ENCODE data around the gene EDC3. TPM values are rescaled to one million over a fixed set of nuclear protein-coding genes. Genes with fewer than 3 reads are reported as not detected.

Gene EDC3
- total and polyA plus RNA-seq, 2 experiments from 2014 or later, result 13.8 to 26.5 TPM

- H3K27ac Mint-ChIP-seq, result no peak overlapping the region
- H3K27ac ChIP-seq (ENCODE audit: low read depth), result no peak overlapping the region
- no peaks in the 10 kb centered on the region for H3K27me3 ChIP-seq (ENCODE audit: insufficient read depth)
- peaks cover 9% of the 10 kb centered on the region; the same call in 1 of the 2 replicates for H3K36me3 ChIP-seq (ENCODE audit: insufficient read depth)
- no peaks in the 10 kb centered on the region for H3K4me1 ChIP-seq (ENCODE audit: insufficient read depth)
- H3K9me3 Mint-ChIP-seq, result no peaks in the 10 kb centered on the region
- H3K79me2 ChIP-seq (replicated peaks; ENCODE audit: insufficient read depth), result peaks cover 3% of the 10 kb centered on the region; the same call in 1 of the 2 replicates
- peaks cover 12% of the 10 kb centered on the region; the same call in 1 of the 2 replicates for H4K20me1 ChIP-seq (replicated peaks; ENCODE audit: insufficient read depth)
- no peaks in the 10 kb centered on the region for H3K4me1 Mint-ChIP-seq
- H3F3A ChIP-seq (replicated peaks; ENCODE audit: low read depth), result no peaks in the 10 kb centered on the region
- no peak overlapping the region for H3K4me2 ChIP-seq
- ATAC-seq (no peak), DNase-seq (ENCODE audit: low spot score) (no peak)
- TF ChIP-seq ZNF331 (CRISPR knock-in tag; IDR thresholded peaks at IDR 0.05; ENCODE audit: low read depth) (no peak), EZH2phosphoT487 (IDR thresholded peaks at IDR 0.05; ENCODE audit: unreplicated experiment) (no peak), EZH2 (IDR thresholded peaks at IDR 0.05; ENCODE audit: low read depth, unreplicated experiment) (no peak), NANOG (IDR thresholded peaks at IDR 0.05; ENCODE audit: borderline replicate concordance) (no peak), JUNB (IDR thresholded peaks at IDR 0.05; ENCODE audit: unreplicated experiment) (no peak), POLR2AphosphoS5 (IDR thresholded peaks at IDR 0.05; ENCODE audit: low read depth) (no peak), ETS1 (IDR thresholded peaks at IDR 0.05) (no peak), CREB1 (CRISPR knock-in tag; IDR thresholded peaks at IDR 0.05; ENCODE audit: low read depth) (no peak), ZNF114 (CRISPR knock-in tag; IDR thresholded peaks at IDR 0.05) (no peak), STAT1 (IDR thresholded peaks at IDR 0.05; ENCODE audit: unreplicated experiment) (no peak)
- TF ChIP-seq, protein P1, sequence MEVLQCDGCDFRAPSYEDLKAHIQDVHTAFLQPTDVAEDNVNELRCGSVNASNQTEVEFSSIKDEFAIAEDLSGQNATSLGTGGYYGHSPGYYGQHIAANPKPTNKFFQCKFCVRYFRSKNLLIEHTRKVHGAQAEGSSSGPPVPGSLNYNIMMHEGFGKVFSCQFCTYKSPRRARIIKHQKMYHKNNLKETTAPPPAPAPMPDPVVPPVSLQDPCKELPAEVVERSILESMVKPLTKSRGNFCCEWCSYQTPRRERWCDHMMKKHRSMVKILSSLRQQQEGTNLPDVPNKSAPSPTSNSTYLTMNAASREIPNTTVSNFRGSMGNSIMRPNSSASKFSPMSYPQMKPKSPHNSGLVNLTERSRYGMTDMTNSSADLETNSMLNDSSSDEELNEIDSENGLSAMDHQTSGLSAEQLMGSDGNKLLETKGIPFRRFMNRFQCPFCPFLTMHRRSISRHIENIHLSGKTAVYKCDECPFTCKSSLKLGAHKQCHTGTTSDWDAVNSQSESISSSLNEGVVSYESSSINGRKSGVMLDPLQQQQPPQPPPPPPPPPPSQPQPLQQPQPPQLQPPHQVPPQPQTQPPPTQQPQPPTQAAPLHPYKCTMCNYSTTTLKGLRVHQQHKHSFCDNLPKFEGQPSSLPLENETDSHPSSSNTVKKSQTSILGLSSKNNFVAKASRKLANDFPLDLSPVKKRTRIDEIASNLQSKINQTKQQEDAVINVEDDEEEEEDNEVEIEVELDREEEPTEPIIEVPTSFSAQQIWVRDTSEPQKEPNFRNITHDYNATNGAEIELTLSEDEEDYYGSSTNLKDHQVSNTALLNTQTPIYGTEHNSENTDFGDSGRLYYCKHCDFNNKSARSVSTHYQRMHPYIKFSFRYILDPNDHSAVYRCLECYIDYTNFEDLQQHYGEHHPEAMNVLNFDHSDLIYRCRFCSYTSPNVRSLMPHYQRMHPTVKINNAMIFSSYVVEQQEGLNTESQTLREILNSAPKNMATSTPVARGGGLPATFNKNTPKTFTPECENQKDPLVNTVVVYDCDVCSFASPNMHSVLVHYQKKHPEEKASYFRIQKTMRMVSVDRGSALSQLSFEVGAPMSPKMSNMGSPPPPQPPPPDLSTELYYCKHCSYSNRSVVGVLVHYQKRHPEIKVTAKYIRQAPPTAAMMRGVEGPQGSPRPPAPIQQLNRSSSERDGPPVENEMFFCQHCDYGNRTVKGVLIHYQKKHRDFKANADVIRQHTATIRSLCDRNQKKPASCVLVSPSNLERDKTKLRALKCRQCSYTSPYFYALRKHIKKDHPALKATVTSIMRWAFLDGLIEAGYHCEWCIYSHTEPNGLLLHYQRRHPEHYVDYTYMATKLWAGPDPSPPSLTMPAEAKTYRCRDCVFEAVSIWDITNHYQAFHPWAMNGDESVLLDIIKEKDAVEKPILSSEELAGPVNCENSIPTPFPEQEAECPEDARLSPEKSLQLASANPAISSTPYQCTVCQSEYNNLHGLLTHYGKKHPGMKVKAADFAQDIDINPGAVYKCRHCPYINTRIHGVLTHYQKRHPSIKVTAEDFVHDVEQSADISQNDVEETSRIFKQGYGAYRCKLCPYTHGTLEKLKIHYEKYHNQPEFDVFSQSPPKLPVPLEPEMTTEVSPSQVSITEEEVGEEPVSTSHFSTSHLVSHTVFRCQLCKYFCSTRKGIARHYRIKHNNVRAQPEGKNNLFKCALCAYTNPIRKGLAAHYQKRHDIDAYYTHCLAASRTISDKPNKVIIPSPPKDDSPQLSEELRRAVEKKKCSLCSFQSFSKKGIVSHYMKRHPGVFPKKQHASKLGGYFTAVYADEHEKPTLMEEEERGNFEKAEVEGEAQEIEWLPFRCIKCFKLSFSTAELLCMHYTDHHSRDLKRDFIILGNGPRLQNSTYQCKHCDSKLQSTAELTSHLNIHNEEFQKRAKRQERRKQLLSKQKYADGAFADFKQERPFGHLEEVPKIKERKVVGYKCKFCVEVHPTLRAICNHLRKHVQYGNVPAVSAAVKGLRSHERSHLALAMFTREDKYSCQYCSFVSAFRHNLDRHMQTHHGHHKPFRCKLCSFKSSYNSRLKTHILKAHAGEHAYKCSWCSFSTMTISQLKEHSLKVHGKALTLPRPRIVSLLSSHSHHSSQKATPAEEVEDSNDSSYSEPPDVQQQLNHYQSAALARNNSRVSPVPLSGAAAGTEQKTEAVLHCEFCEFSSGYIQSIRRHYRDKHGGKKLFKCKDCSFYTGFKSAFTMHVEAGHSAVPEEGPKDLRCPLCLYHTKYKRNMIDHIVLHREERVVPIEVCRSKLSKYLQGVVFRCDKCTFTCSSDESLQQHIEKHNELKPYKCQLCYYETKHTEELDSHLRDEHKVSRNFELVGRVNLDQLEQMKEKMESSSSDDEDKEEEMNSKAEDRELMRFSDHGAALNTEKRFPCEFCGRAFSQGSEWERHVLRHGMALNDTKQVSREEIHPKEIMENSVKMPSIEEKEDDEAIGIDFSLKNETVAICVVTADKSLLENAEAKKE (CRISPR knock-in tag; IDR thresholded peaks at IDR 0.05), result no peak
- TF ChIP-seq, protein P2, sequence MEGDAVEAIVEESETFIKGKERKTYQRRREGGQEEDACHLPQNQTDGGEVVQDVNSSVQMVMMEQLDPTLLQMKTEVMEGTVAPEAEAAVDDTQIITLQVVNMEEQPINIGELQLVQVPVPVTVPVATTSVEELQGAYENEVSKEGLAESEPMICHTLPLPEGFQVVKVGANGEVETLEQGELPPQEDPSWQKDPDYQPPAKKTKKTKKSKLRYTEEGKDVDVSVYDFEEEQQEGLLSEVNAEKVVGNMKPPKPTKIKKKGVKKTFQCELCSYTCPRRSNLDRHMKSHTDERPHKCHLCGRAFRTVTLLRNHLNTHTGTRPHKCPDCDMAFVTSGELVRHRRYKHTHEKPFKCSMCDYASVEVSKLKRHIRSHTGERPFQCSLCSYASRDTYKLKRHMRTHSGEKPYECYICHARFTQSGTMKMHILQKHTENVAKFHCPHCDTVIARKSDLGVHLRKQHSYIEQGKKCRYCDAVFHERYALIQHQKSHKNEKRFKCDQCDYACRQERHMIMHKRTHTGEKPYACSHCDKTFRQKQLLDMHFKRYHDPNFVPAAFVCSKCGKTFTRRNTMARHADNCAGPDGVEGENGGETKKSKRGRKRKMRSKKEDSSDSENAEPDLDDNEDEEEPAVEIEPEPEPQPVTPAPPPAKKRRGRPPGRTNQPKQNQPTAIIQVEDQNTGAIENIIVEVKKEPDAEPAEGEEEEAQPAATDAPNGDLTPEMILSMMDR (conservative IDR thresholded peaks at IDR 0.05; ENCODE audit: low read depth in 2 of 2), result no peak
- TF ChIP-seq, protein P3, sequence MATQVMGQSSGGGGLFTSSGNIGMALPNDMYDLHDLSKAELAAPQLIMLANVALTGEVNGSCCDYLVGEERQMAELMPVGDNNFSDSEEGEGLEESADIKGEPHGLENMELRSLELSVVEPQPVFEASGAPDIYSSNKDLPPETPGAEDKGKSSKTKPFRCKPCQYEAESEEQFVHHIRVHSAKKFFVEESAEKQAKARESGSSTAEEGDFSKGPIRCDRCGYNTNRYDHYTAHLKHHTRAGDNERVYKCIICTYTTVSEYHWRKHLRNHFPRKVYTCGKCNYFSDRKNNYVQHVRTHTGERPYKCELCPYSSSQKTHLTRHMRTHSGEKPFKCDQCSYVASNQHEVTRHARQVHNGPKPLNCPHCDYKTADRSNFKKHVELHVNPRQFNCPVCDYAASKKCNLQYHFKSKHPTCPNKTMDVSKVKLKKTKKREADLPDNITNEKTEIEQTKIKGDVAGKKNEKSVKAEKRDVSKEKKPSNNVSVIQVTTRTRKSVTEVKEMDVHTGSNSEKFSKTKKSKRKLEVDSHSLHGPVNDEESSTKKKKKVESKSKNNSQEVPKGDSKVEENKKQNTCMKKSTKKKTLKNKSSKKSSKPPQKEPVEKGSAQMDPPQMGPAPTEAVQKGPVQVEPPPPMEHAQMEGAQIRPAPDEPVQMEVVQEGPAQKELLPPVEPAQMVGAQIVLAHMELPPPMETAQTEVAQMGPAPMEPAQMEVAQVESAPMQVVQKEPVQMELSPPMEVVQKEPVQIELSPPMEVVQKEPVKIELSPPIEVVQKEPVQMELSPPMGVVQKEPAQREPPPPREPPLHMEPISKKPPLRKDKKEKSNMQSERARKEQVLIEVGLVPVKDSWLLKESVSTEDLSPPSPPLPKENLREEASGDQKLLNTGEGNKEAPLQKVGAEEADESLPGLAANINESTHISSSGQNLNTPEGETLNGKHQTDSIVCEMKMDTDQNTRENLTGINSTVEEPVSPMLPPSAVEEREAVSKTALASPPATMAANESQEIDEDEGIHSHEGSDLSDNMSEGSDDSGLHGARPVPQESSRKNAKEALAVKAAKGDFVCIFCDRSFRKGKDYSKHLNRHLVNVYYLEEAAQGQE (IDR thresholded peaks at IDR 0.05; ENCODE audit: unreplicated experiment), result no peak
- no peak overlapping the region for H2AFZ ChIP-seq
- peaks cover 13% of the 10 kb centered on the region; the same call in 2 of the 3 replicates for H3K36me3 Mint-ChIP-seq (ENCODE audit: low read depth)
- H3K4me3 Mint-ChIP-seq, result no peak overlapping the region
- no peaks in the 10 kb centered on the region for H3K27me3 Mint-ChIP-seq (ENCODE audit: insufficient read depth, low read depth, poor library complexity)
- no peak overlapping the region for H3K4me3 ChIP-seq
- no peaks in the 10 kb centered on the region for H3K9me2 ChIP-seq (ENCODE audit: insufficient read depth)
Measured at GRCh38 chr15:74655424-74655823, 40.4 kb downstream of the EDC3 start.

Data from GM23338 (cell line).